ENCODE measurements around the gene ANKEF1.

The ANKEF1 gene

GRCh38 chr20:10076126-10077080 is 41.6 kb downstream of the ANKEF1 start:
- TF ChIP-seq CTCF (IDR thresholded peaks at IDR 0.05; ENCODE audit: borderline replicate concordance, extremely low read depth, low read length, poor library complexity, severe bottlenecking) (no peak), EZH2 (IDR thresholded peaks at IDR 0.05; ENCODE audit: borderline replicate concordance, low read depth, low read length, severe bottlenecking) (no peak)
- H3K27ac ChIP-seq (ENCODE audit: low read length): no peak overlapping the region
- peaks cover 4% of the 10 kb centered on the region for H3K27me3 ChIP-seq (ENCODE audit: insufficient read depth, low read length, poor library complexity)
- H3K36me3 ChIP-seq (ENCODE audit: insufficient read depth, low read length): no peaks in the 10 kb centered on the region
- H3K4me3 ChIP-seq (ENCODE audit: low read depth in 1 of 2, low read length in 2 of 2): no peak overlapping the region
- H3K9me3 ChIP-seq (ENCODE audit: insufficient read depth, low read length, severe bottlenecking): no peaks in the 10 kb centered on the region
- H3K4me1 ChIP-seq (ENCODE audit: insufficient read depth, low read length): no peaks in the 10 kb centered on the region
- no peak overlapping the region for H3K4me2 ChIP-seq (ENCODE audit: insufficient read depth, low read length)
- H3K9ac ChIP-seq (ENCODE audit: low read depth, low read length): no peak overlapping the region
- no peaks in the 10 kb centered on the region for H3K79me2 ChIP-seq (ENCODE audit: insufficient read depth, low read length)
- no peak for ATAC-seq (ENCODE audit: insufficient read depth, low read depth)
- H2AFZ ChIP-seq (ENCODE audit: low read depth, low read length): no peak overlapping the region
- DNase-seq: no peak
- H4K20me1 ChIP-seq (ENCODE audit: insufficient read depth, low read length): no peaks in the 10 kb centered on the region

GRCh38 chr20:10077081-10077471 is 42.3 kb downstream of the ANKEF1 start:
- no peak overlapping the region for H3K4me3 ChIP-seq (ENCODE audit: low read depth in 1 of 2, low read length in 2 of 2)
- DNase-seq: no peak
- ATAC-seq (ENCODE audit: insufficient read depth, low read depth): no peak
- no peak overlapping the region for H2AFZ ChIP-seq (ENCODE audit: low read depth, low read length)
- TF ChIP-seq EZH2 (IDR thresholded peaks at IDR 0.05; ENCODE audit: borderline replicate concordance, low read depth, low read length, severe bottlenecking) (no peak), CTCF (IDR thresholded peaks at IDR 0.05; ENCODE audit: borderline replicate concordance, extremely low read depth, low read length, poor library complexity, severe bottlenecking) (peak; percentile 32)
- H3K9ac ChIP-seq (ENCODE audit: low read depth, low read length): no peak overlapping the region
- H3K79me2 ChIP-seq (ENCODE audit: insufficient read depth, low read length): no peaks in the 10 kb centered on the region
- no peak overlapping the region for H3K27ac ChIP-seq (ENCODE audit: low read length)
- H3K4me2 ChIP-seq (ENCODE audit: insufficient read depth, low read length): no peak overlapping the region
- H3K4me1 ChIP-seq (ENCODE audit: insufficient read depth, low read length): no peaks in the 10 kb centered on the region
- no peaks in the 10 kb centered on the region for H3K36me3 ChIP-seq (ENCODE audit: insufficient read depth, low read length)
- peaks cover 4% of the 10 kb centered on the region for H3K27me3 ChIP-seq (ENCODE audit: insufficient read depth, low read length, poor library complexity)
- H3K9me3 ChIP-seq (ENCODE audit: insufficient read depth, low read length, severe bottlenecking): no peaks in the 10 kb centered on the region
- H4K20me1 ChIP-seq (ENCODE audit: insufficient read depth, low read length): no peaks in the 10 kb centered on the region

GRCh38 chr20:10077886-10078285 is 43.1 kb downstream of the ANKEF1 start:
- no peaks in the 10 kb centered on the region for H3K9me3 ChIP-seq (ENCODE audit: insufficient read depth, low read length, severe bottlenecking)
- ATAC-seq (ENCODE audit: insufficient read depth, low read depth) (no peak), DNase-seq (no peak)
- no peaks in the 10 kb centered on the region for H3K36me3 ChIP-seq (ENCODE audit: insufficient read depth, low read length)
- no peak for TF ChIP-seq EZH2 (IDR thresholded peaks at IDR 0.05; ENCODE audit: borderline replicate concordance, low read depth, low read length, severe bottlenecking)
- TF ChIP-seq CTCF (IDR thresholded peaks at IDR 0.05; ENCODE audit: borderline replicate concordance, extremely low read depth, low read length, poor library complexity, severe bottlenecking): no peak
- no peak overlapping the region for H3K4me2 ChIP-seq (ENCODE audit: insufficient read depth, low read length)
- no peaks in the 10 kb centered on the region for H3K79me2 ChIP-seq (ENCODE audit: insufficient read depth, low read length)
- no peak overlapping the region for H3K27ac ChIP-seq (ENCODE audit: low read length)
- H2AFZ ChIP-seq (ENCODE audit: low read depth, low read length): no peak overlapping the region
- H3K9ac ChIP-seq (ENCODE audit: low read depth, low read length): no peak overlapping the region
- no peaks in the 10 kb centered on the region for H4K20me1 ChIP-seq (ENCODE audit: insufficient read depth, low read length)
- peaks cover 4% of the 10 kb centered on the region for H3K27me3 ChIP-seq (ENCODE audit: insufficient read depth, low read length, poor library complexity)
- no peaks in the 10 kb centered on the region for H3K4me1 ChIP-seq (ENCODE audit: insufficient read depth, low read length)
- H3K4me3 ChIP-seq (ENCODE audit: low read depth in 1 of 2, low read length in 2 of 2): no peak overlapping the region

Measured in DND-41 (cell line).